ENCODE measurements around the gene ATF7IP.

Gene ATF7IP

DNA sequence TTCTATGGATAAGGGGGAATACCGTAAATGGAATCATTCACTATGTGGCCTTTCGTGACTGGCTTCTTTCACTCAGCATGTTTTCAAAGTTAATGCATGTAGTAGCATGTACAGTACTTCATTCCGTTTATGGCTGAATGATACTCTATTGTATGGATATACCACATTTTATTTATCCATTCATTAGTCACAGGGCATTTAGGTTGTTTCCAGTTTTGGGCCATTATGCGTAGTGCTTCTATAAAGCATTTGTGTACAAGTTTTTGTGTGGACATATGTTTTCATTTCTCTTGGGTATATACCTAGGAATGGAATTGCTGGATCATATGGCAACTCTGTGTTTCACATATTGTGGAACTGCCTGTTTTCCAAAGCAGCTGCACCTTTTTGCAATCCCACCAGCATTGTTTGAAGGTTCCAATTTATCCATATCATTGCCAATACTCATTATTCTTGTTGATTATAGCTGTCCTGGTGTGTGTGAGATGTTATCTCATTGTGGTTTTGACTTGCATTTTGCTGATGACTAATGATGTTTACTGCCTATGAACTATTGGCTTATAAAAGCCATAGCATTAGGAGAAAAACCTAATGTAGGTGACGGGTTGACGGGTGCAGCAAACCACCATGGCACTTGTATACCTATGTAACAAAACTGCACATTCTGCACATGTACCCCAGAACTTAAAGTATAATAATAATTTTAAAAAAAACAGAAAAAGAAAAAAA, 45.5 kb downstream of the ATF7IP start:
- no peak for DNase-seq

DNA sequence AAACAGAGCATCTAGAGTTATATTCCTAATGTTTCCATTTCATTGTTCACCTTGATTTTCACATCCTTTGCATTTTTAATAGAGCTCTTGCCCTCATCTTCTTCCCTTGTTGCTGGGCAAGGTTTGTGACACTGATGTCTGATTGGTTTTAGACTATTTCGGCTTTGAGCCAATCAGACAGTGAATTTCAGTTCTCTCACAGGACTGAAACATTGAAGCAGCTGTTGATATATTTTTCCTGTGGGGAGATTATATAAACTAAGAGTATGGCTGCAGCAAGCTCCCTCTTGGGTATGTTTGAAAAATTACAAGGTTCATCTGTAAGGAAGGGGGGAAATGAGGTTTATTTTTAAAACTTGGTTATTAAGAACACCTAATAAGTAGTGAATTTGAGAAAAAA, 51.2 kb downstream of the ATF7IP start:
- peak; percentile 82 for DNase-seq

DNA sequence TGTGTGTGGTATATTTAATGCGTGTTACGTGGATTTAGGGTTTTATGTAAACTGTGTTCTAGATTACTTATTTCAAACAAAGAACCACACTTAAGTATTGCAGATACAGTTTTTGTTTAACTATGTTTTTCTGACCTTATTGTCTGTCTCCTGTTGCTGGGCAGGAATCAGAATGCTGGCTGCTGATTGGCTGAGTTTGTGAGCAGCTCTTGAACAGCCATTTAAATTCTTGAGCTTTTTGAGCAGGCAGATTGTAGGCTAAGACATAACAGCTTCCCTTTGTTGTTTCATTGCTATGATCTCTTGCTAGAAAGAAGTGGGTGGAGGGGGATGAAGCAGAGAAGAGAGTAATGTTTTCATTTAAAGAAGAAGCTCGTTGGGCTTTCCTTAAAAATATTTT, 52.2 kb downstream of the ATF7IP start:
- DNase-seq = peak; percentile 87

GRCh38 chr12:14418451-14418890, 53.0 kb downstream of the ATF7IP start:
- peak; percentile 36 for DNase-seq

- DNase-seq = no peak
Observed at GRCh38 chr12:14422516-14423230, 57.2 kb downstream of the ATF7IP start.

GRCh38 chr12:14424545-14424944, 59.1 kb downstream of the ATF7IP start:
- no peak for DNase-seq

DNA sequence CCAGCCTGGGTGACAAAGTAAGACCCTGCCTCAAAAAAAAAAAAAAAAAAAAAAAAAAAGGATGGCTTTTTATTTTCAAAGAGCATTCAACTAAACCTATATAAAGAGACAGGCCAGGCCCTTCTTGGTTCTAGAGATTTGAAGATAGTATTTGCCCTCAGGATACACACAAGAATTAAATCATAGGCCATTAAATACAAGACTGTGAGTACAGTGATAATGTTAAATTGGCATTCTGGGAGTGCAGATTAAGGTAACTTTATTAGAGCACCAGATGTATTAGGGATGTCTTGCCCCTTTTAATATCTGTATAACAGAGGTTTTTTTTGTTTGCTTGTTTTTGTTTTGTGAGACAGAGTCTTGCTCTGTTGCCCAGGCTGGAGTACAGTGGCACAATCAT, 61.3 kb downstream of the ATF7IP start:
- DNase-seq = no peak

GRCh38 chr12:14427929-14428328, 62.4 kb downstream of the ATF7IP start:
- DNase-seq = no peak

- no peak for DNase-seq
Observed at GRCh38 chr12:14430394-14430986, 65.0 kb downstream of the ATF7IP start.

DNA sequence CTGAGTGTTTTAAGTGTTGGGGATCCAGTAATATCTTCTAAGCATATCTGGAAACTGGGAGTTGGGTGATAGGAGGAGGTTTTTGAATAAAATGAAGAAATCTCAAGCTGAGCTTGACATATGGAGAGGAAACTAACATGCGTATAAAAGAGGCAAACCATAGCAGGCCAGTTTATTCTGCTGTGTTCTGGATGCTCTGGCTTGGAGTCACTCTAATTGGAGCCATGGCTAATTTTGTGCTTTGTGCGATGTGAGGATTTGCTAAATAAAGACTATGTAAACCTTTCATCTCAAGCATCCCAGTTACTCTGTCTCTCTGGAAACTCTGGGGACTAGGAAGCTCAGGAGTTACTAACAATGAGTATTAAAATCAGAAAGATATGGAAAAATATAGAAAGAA, 66.5 kb downstream of the ATF7IP start:
- DNase-seq = no peak

GRCh38 chr12:14435627-14436026, 70.1 kb downstream of the ATF7IP start:
- DNase-seq = no peak

- no peak for DNase-seq
Observed at GRCh38 chr12:14442221-14442881, 76.9 kb downstream of the ATF7IP start.

- peak; percentile 6 for DNase-seq
Observed at GRCh38 chr12:14443531-14443930, 78.0 kb downstream of the ATF7IP start.

DNA sequence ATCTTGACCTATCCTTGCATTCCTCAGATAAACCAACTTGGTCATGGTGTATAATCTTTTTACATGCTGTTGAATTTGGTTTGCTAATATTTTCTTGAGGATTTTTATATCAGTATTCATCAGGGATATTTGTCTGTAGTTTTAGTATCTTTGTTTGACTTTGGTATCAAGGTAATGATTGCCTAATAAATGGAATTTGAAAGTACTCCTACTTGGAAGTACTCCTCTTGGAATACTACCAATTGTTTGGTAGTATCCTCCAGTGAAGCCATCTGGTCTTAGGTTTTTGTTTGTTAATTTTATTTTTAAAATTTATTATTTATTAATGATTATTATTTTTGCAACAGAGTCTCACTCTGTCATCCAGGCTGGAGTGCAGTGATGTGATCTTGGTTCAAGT, 85.0 kb downstream of the ATF7IP start:
- no peak for DNase-seq

GRCh38 chr12:14452336-14452735, 86.9 kb downstream of the ATF7IP start:
- DNase-seq = peak; percentile 2

DNA sequence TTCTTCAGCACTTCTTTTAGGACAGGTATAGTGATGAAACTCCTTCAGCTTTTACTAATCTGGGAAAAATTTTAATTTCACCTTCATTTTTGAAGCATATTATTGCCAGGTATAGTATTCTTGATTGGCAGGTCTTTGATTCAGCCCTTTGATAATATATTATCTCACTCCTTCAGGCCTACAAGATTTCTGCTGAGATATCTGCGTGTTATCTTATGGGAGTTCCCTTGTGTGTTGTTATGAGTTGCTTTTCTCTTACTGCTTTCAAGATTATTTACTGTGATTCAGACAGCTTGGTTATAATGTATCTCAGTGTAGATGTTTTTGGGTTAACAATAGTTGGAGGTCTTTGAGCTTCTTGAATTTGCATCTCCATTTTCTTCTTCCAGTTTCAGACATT, 87.4 kb downstream of the ATF7IP start:
- no peak for DNase-seq

DNA sequence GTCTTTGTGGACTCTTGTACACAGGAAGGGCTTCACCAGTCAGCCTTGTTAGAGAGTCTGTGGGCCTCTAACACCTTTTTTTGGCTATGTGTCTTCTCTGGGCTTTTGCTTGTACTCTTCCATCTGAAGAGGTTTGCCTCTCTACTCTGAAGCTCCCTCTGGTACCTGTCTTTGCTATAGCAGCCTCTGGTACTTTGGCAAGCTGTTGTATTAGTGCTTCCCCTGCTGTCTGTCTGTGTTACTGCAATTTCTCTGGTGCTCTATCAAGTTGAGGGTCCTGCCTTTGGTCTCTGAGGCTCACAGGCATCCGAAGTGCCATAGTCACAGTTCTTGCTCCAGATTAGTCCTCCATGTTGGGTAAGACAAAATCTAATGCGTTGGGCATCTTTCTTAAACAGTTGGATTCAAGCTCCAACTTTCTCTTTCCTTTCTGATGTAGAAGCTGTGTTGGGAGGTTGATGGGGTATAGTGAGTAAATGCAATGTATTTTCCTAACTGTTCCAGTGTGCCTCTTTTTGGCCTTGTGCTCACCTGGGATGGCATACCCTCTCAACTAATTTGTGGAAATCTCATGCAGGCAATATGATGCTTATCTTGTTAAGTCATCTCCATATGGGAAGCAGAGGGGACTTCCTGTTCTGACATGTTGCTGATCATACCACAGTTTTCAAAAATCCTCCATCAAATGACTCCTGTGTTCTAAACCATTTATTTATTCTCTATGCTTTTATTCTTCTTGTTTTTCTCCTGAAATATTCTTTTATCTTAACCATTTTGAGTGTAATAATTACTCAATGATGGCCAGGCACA, 88.8 kb downstream of the ATF7IP start:
- DNase-seq = peak; percentile 33

DNA sequence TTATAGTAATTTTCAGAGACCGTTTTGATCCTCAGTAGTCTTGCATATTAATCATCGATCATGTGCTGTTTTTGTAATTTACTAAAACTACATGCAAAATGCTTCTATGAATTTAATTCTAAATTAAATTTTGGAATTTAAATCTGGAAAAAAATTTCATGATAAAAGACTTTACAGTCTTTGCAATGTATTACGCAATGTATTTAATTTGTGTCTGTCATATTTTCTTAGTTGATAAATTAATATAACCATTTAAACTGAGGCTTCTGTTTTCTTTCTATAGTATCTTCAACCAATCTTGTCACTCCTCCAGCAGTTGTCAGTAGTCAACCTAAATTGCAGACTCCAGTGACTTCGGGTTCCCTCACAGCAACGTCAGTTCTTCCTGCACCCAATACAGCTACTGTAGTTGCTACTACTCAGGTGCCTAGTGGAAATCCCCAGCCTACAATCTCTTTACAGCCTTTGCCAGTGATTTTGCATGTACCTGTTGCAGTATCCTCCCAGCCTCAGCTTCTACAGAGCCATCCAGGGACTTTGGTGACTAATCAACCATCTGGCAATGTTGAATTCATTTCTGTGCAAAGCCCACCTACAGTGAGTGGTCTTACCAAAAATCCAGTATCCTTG, 94.8 kb downstream of the ATF7IP start:
- DNase-seq = no peak

GRCh38 chr12:14471497-14471896, 106.0 kb downstream of the ATF7IP start:
- no peak for DNase-seq

- DNase-seq = peak; percentile 13
Observed at GRCh38 chr12:14473707-14474287, 108.3 kb downstream of the ATF7IP start.

GRCh38 chr12:14479004-14479403, 113.5 kb downstream of the ATF7IP start:
- DNase-seq = no peak

All from fibroblast of skin of back (primary cell).